Measurements from ENCODE around the gene LPAR1.
A peak's percentile ranks its signal among the peaks of the same experiment; 100 is the strongest.

Gene LPAR1

DNA sequence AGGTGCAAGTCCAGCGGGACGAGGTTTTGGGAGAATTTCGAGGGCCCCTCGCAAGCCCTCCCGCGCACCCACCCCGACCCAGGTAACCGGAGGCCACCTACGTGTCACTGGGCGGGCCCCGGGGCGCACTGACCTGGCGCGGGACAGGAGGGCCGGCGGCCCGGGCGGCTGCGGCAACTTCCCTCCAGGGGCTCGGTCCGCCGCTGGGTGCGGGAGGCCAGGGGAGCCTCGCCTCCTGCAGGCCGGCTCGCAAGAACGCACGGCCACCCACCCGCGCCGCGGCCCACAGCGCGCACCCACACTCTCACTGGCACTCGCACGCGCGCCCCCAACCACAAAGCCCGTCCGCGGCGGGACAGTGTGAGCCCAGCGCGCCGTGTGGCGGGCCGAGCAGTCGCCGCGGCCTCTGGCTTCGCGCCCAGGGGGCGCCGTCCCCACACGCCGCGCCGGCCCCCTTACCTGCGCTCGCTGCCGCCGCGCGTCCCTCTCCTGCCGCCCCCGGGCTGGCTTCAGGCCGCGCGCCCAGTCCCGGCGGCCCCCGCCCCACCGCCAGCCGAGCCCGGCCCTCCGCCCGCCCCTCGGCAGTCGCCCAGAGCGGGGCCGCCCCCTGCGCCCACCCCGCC lies 451 bp downstream of the LPAR1 start:
- no peak overlapping the region for H3K27ac ChIP-seq
- no peaks in the 10 kb centered on the region for H3K9me3 ChIP-seq
- TF ChIP-seq CTCF (IDR thresholded peaks at IDR 0.05) = peak; percentile 54
- peaks cover 98% of the 10 kb centered on the region for H3K27me3 ChIP-seq
- H3K4me3 ChIP-seq (ENCODE audit: low read depth in 1 of 2, low read length in 1 of 2) = peak overlapping the region; percentile 64 to 72
- peaks cover 17 to 21% of the 10 kb centered on the region in 2 experiments for H3K4me1 ChIP-seq (ENCODE audit: control insufficient read depth in 1 of 2, insufficient read depth in 1 of 2, low read depth in 1 of 2, low read length in 1 of 2)
- H3K36me3 ChIP-seq = no peaks in the 10 kb centered on the region

DNA sequence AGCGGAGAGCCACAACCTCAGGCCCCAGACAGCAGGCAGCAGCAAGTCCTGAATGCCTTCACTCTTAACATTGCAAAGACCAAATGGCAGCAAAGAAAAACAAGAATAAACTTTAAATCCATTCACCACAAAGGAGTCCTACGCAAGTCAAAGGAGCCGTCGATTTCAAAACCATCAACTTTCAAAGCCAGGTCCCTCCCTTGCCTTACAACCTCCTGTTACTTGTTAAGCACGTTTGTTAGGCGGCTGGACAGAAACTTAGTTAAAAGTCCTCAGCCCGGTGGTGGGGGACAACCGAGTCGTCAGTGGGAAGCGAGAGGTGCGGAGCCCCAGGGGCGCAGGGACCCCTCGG lies 938 bp downstream of the LPAR1 start:
- peaks cover 17 to 21% of the 10 kb centered on the region in 2 experiments for H3K4me1 ChIP-seq (ENCODE audit: control insufficient read depth in 1 of 2, insufficient read depth in 1 of 2, low read depth in 1 of 2, low read length in 1 of 2)
- no peaks in the 10 kb centered on the region for H3K36me3 ChIP-seq
- H3K4me3 ChIP-seq (ENCODE audit: low read depth in 1 of 2, low read length in 1 of 2) = peak overlapping the region; percentile 64 to 72
- no peaks in the 10 kb centered on the region for H3K9me3 ChIP-seq
- H3K27ac ChIP-seq = no peak overlapping the region
- peaks cover 100% of the 10 kb centered on the region for H3K27me3 ChIP-seq
- no peak for TF ChIP-seq CTCF (IDR thresholded peaks at IDR 0.05)

DNA sequence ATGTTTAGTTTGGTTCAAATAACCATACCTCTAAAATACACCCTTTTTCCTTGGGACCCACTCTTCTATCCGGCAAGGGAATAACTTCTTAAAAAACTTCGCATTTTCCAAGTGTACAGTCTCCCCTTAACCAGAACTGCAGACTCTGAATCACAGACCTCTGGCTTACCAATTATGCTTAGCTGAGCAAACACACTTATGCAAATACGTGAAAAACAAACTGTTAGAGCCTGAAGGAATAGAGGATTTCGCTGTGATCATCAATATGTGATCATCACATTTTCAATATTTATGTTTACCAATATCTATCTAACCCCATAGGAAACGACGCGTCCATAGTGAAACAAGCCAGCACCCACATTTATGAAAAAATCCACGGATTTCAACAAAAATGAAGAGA lies 1.3 kb downstream of the LPAR1 start:
- no peaks in the 10 kb centered on the region for H3K36me3 ChIP-seq
- TF ChIP-seq CTCF (IDR thresholded peaks at IDR 0.05) = no peak
- H3K4me3 ChIP-seq (ENCODE audit: low read depth in 1 of 2, low read length in 1 of 2) = peak overlapping the region; percentile 64 to 72
- H3K4me1 ChIP-seq (ENCODE audit: control insufficient read depth in 1 of 2, insufficient read depth in 1 of 2, low read depth in 1 of 2, low read length in 1 of 2) = peaks cover 17 to 21% of the 10 kb centered on the region in 2 experiments
- no peaks in the 10 kb centered on the region for H3K9me3 ChIP-seq
- H3K27ac ChIP-seq = no peak overlapping the region
- peaks cover 99% of the 10 kb centered on the region for H3K27me3 ChIP-seq

- peaks cover 17 to 21% of the 10 kb centered on the region in 2 experiments for H3K4me1 ChIP-seq (ENCODE audit: control insufficient read depth in 1 of 2, insufficient read depth in 1 of 2, low read depth in 1 of 2, low read length in 1 of 2)
- no peaks in the 10 kb centered on the region for H3K36me3 ChIP-seq
- peaks cover 94% of the 10 kb centered on the region for H3K27me3 ChIP-seq
- H3K4me3 ChIP-seq (ENCODE audit: low read depth in 1 of 2, low read length in 1 of 2) = peak overlapping the region in 1 of 2 experiments; percentile 72
- no peak overlapping the region for H3K27ac ChIP-seq
- TF ChIP-seq CTCF (IDR thresholded peaks at IDR 0.05) = no peak
- H3K9me3 ChIP-seq = no peaks in the 10 kb centered on the region
These were observed 1.9 kb downstream of the LPAR1 start for GRCh38 chr9:111036429-111036789.

GRCh38 chr9:111035543-111036428 lies 2.5 kb downstream of the LPAR1 start:
- Histone ChIP-seq H3K36me3 (no peaks in the 10 kb centered on the region), H3K27me3 (peaks cover 87% of the 10 kb centered on the region), H3K4me3 (ENCODE audit: low read depth in 1 of 2, low read length in 1 of 2) (no peak overlapping the region), H3K4me1 (ENCODE audit: control insufficient read depth in 1 of 2, insufficient read depth in 1 of 2, low read depth in 1 of 2, low read length in 1 of 2) (peaks cover 17 to 21% of the 10 kb centered on the region in 2 experiments), H3K9me3 (no peaks in the 10 kb centered on the region), H3K27ac (no peak overlapping the region)
- no peak for TF ChIP-seq CTCF (IDR thresholded peaks at IDR 0.05)

All from neutrophil (primary cell).